K562 (cell line): ENCODE data around the gene OTULINL. TPM values are rescaled to one million over a fixed set of nuclear protein-coding genes. Genes with fewer than 3 reads are reported as not detected.

Source experiments
- ATAC-seq: fragments of 200-7000 bp; cut with Tn5 transposase; 3 replicates; pipeline ENCODE4 v1.9.1; 2020; ENCODE audit warnings: moderate library complexity
- BruUV-seq: library from RNA; stranded (reverse); fragments of 400-500 nt; replicated peaks from 2 replicates; lab custom pipeline; 2021; lab: Mats Ljungman, UMichigan
- CTCF ChIA-PET: fragments of 300-600 bp; formaldehyde crosslinking; extraction: SDS; loops from one replicate; lab custom pipeline; 2021; ENCODE audit warnings: low intra/inter-chr PET ratio; lab: Yijun Ruan, JAX
- POLR2A ChIA-PET: fragments of 300-600, 350-650 bp; sonication (Branson Sonifier 250); formaldehyde crosslinking; extraction: SDS; loops from one replicate; lab custom pipeline; 2021; ENCODE audit warnings: antibody characterized with exemption, inconsistent platforms; lab: Yijun Ruan, JAX
- DNase-seq, 4 experiments: peaks; one replicate each; pipeline versions ENCODE4 v3.0.0 to v3.0.0-alpha.2; 2011 to 2018; ENCODE audit warnings: low spot score in 3 of 4, mixed read lengths in 3 of 4; ENCODE audit errors: extremely low read depth in 1 of 4
- FAIRE-seq: peaks from 2 replicates; lab custom pipeline; 2011; peaks lifted over from hg19 to GRCh38; lab: Jason Lieb, UNC
- H2AFZ ChIP-seq: 2 replicates; pipeline ENCODE4 v1.6.0; 2011; ENCODE audit warnings: low read depth, low read length, control low read depth, inconsistent platforms
- H3K27ac ChIP-seq: fragments of 200-600 bp; 3 replicates; pipeline ENCODE4 v1.8.0; 2011; ENCODE audit warnings: low read depth, mild to moderate bottlenecking, control low read depth, inconsistent platforms, low read length, moderate library complexity, mixed read lengths; ENCODE audit errors: extremely low read depth
- H3K27me3 ChIP-seq, 2 experiments: fragments of 300-600 bp in 1 of 2; 2 replicates in 1 of 2; 3 replicates in 1 of 2; pipeline versions ENCODE4 v1.6.0 to v1.8.0; 2011; ENCODE audit warnings: inconsistent platforms in 2 of 2, low read length in 2 of 2, mild to moderate bottlenecking in 1 of 2, mixed read lengths in 1 of 2, moderate library complexity in 1 of 2; ENCODE audit not compliant: control insufficient read depth in 2 of 2, insufficient read depth in 2 of 2
- H3K36me3 ChIP-seq: fragments of 300-600 bp; 3 replicates; pipeline ENCODE4 v1.8.0; 2011; ENCODE audit warnings: mild to moderate bottlenecking, low read length, inconsistent platforms; ENCODE audit not compliant: control insufficient read depth, insufficient read depth
- H3K4me1 ChIP-seq, 2 experiments: fragments of 200-600 bp in 1 of 2; replicated peaks in 1 of 2; 2 replicates in 1 of 2; 3 replicates in 1 of 2; pipeline versions ENCODE4 v1.5.1 to v1.8.0; 2011; ENCODE audit warnings: inconsistent platforms in 2 of 2, low read length in 2 of 2, mild to moderate bottlenecking in 1 of 2, mixed read lengths in 1 of 2, moderate library complexity in 1 of 2; ENCODE audit not compliant: control insufficient read depth in 2 of 2, insufficient read depth in 2 of 2
- H3K4me2 ChIP-seq: 2 replicates; pipeline ENCODE4 v1.6.1; 2011; ENCODE audit warnings: low read length, control low read depth, inconsistent platforms, mixed read lengths; ENCODE audit not compliant: insufficient read depth
- H3K4me3 ChIP-seq: fragments of 200-600 bp; sonication (generic), shearing (Covaris generic); 2 replicates; pipeline ENCODE4 v1.5.1; 2016; ENCODE audit warnings: control low read depth, inconsistent platforms
- H3K79me2 ChIP-seq: fragments of 200-600 bp; 3 replicates; pipeline ENCODE4 v1.8.0; 2011; ENCODE audit warnings: low read length, inconsistent platforms; ENCODE audit not compliant: control insufficient read depth, insufficient read depth
- H3K9ac ChIP-seq, 2 experiments: 2 replicates each; pipeline versions ENCODE4 v1.6.0 to v1.6.1; 2011; ENCODE audit warnings: low read depth in 2 of 2, low read length in 2 of 2, control low read depth in 1 of 2, inconsistent platforms in 1 of 2, mild to moderate bottlenecking in 1 of 2, mixed read lengths in 1 of 2; ENCODE audit not compliant: insufficient read depth in 1 of 2
- H3K9me1 ChIP-seq: one replicate; pipeline ENCODE4 v1.6.0; 2011; ENCODE audit warnings: inconsistent platforms, mild to moderate bottlenecking, low read length, moderate library complexity; ENCODE audit not compliant: control insufficient read depth, insufficient read depth
- H3K9me3 ChIP-seq: replicated peaks from 2 replicates; pipeline ENCODE4 v1.5.1; 2011; ENCODE audit warnings: low read depth, low read length, inconsistent platforms; ENCODE audit not compliant: control insufficient read depth, insufficient read depth
- H4K20me1 ChIP-seq: replicated peaks from 2 replicates; pipeline ENCODE4 v1.6.1; 2011; ENCODE audit warnings: low read length, inconsistent platforms, mixed read lengths; ENCODE audit not compliant: control insufficient read depth, insufficient read depth
- BCOR ChIP-seq: fragments of 450-650 bp; IDR thresholded peaks from 2 replicates; pipeline ENCODE4 v1.6.1; 2016
- CCNT2 ChIP-seq: IDR thresholded peaks from 2 replicates; pipeline ENCODE4 v1.6.1; 2011; ENCODE audit warnings: borderline replicate concordance, low read depth, mild to moderate bottlenecking, moderate library complexity, mixed read lengths, low read length; ENCODE audit not compliant: insufficient read length; ENCODE audit errors: extremely low read depth
- DACH1 ChIP-seq: fragments of 450-650 bp; IDR thresholded peaks from 2 replicates; pipeline ENCODE4 v1.6.1; 2018; ENCODE audit not compliant: partially characterized antibody
- KLF1 ChIP-seq: fragments of 450-650 bp; IDR thresholded peaks from 2 replicates; pipeline ENCODE4 v1.6.1; 2016; ENCODE audit warnings: missing genetic modification characterization, missing compliant biosample characterization
- MEF2D ChIP-seq: conservative IDR thresholded peaks from 2 replicates; pipeline ENCODE4 v1.6.1; 2016; ENCODE audit warnings: low read depth, missing genetic modification characterization, missing compliant biosample characterization
- NELFE ChIP-seq: IDR thresholded peaks from 2 replicates; pipeline ENCODE4 v1.6.1; 2011; ENCODE audit warnings: mild to moderate bottlenecking; ENCODE audit not compliant: insufficient read depth, insufficient read length
- NR0B1 ChIP-seq: fragments of 450-650 bp; IDR thresholded peaks from one replicate; pipeline ENCODE4 v1.6.1; 2018; ENCODE audit warnings: mild to moderate bottlenecking, moderate library complexity; ENCODE audit not compliant: partially characterized antibody
- RBM22 ChIP-seq: fragments of 200-400 bp; formaldehyde crosslinking; IDR thresholded peaks from 2 replicates; pipeline ENCODE4 v1.6.1; 2018; ENCODE audit warnings: low read length, low read depth; ENCODE audit not compliant: poor library complexity, severe bottlenecking
- THAP12 ChIP-seq: fragments of 250-450 bp; sonication (Bioruptor Pico); IDR thresholded peaks from 2 replicates; pipeline ENCODE4 v1.9.0; 2021; ENCODE audit warnings: mild to moderate bottlenecking, inconsistent platforms
- ZNF124 ChIP-seq: sonication (generic); formaldehyde crosslinking; IDR thresholded peaks from 2 replicates; pipeline ENCODE4 v1.8.1; 2022; ENCODE audit warnings: missing genetic modification reagents
- ZNF197 ChIP-seq: fragments of 200-800 bp; sonication (Bioruptor generic); IDR thresholded peaks from 2 replicates; pipeline ENCODE4 v1.6.1; 2016; ENCODE audit warnings: low read depth, missing genetic modification characterization, missing compliant biosample characterization
- ZNF408 ChIP-seq: fragments of 250-450 bp; sonication (Bioruptor Pico); IDR thresholded peaks from 2 replicates; pipeline ENCODE4 v1.4.0; 2020; ENCODE audit warnings: low read depth, mild to moderate bottlenecking, moderate library complexity
- ZNF77 ChIP-seq: fragments of 250-450 bp; sonication (Bioruptor Pico); IDR thresholded peaks from 2 replicates; pipeline ENCODE4 v1.5.0; 2020
- ZNF778 ChIP-seq: fragments of 450-650 bp; formaldehyde crosslinking; IDR thresholded peaks from 2 replicates; pipeline ENCODE4 v1.4.0; 2020; ENCODE audit warnings: mild to moderate bottlenecking, moderate library complexity
- whole genome bisulfite sequencing: fragments of 100-300 bp; shearing (Covaris generic); methylation state at CpG from one replicate; pipeline ENCODE4 v1.1.6; 2016; ENCODE audit warnings: low coverage, mixed read lengths; ENCODE audit not compliant: insufficient coverage; ENCODE audit errors: missing lambda C conversion rate; 5-methylcytosine and 5-hydroxymethylcytosine counted together
- in situ Hi-C: fragments of 300-500 bp; cut with MboI; formaldehyde crosslinking; loops from 4 replicates; pipeline ENCODE4 v1.15.0; 2018; ENCODE audit warnings: inconsistent platforms, mixed read lengths
- intact Hi-C: fragments of 100-400 bp; cut with micrococcal nuclease; formaldehyde crosslinking; loops from 2 replicates; pipeline ENCODE4 v1.14.2; 2022
- polyA plus RNA-seq, 8 experiments: library from polyadenylated mRNA; depleted of rRNA in 4 of 8; stranded (reverse) in 5 of 8; unstranded in 3 of 8; fragments of >200 nt; fragmentation: Nextera tagmentation in 2 of 8; fragmentation: Illumina TruSeq in 1 of 8; extraction: Ambion mirVana in 2 of 8; extraction: Trizol in 1 of 8; gene quantifications; 2 replicates each; pipeline versions ENCODE4 v1.2.1 to v1.2.3, GENCODE V29; 2011 to 2014; ENCODE audit warnings: inconsistent platforms in 1 of 8, missing spikeins in 1 of 8
- total RNA-seq, 7 experiments: library from RNA; depleted of rRNA in 6 of 7; stranded (reverse); fragments of >200 nt in 6 of 7; fragmentation: Illumina TruSeq in 2 of 7; extraction: Trizol in 2 of 7; gene quantifications; 2 replicates each; pipeline versions ENCODE4 v1.2.1 to v1.2.3, GENCODE V29; 2011 to 2021; ENCODE audit warnings: low replicate concordance in 1 of 7

The OTULINL gene
- total and polyA plus RNA-seq, 9 of the 15 experiments (the other 6 are each of a cell fraction or from before 2014, with no cell fraction given), result 0.13 to 0.18 TPM; not detected in 7

GRCh38 chr5:14576206-14576605 lies 5.4 kb upstream of the OTULINL start (continued):
- TF ChIP-seq ZNF778 (CRISPR knock-in tag) (no peak), ZNF77 (CRISPR knock-in tag) (no peak), ZNF408 (CRISPR knock-in tag) (no peak), RBM22 (no peak)

GRCh38 chr5:14577079-14577725 lies 4.4 kb upstream of the OTULINL start:
- Histone ChIP-seq H3K27ac (no peak overlapping the region), H2AFZ (no peak overlapping the region), H4K20me1 (no peaks in the 10 kb centered on the region), H3K9me3 (no peaks in the 10 kb centered on the region; the same call in 1 of the 2 replicates), H3K4me1 (peaks cover 0 to 17% of the 10 kb centered on the region in 2 experiments; a peak in 2 of 5 replicates), H3K27me3 (peaks cover 2 to 18% of the 10 kb centered on the region in 2 experiments; a peak in 2 of 5 replicates), H3K4me2 (no peak overlapping the region), H3K9ac (no peak overlapping the region), H3K9me1 (no peaks in the 10 kb centered on the region), H3K79me2 (no peaks in the 10 kb centered on the region), H3K4me3 (no peak overlapping the region), H3K36me3 (no peaks in the 10 kb centered on the region)
- intact Hi-C loops (no loop called here), in situ Hi-C loops (no loop called here)
- POLR2A ChIA-PET, result interaction anchor here (0.8 to 1.3 kb wide), 2 partner anchors 11 to 251 kb away, joined by 3 to 4 read pairs; no protein-coding TSS in a partner anchor
- DNase-seq (no peak), ATAC-seq (no peak), FAIRE-seq (no peak)
- 6% methylated on average over 39 of the region's 40 CpGs for WGBS
- CTCF ChIA-PET, result no interaction called here
- TF ChIP-seq ZNF197 (CRISPR knock-in tag), result no peak
- no peak for TF ChIP-seq NR0B1
- TF ChIP-seq BCOR, result no peak
- no peak for TF ChIP-seq CCNT2
- TF ChIP-seq DACH1, result no peak
- TF ChIP-seq THAP12, result no peak
- no peak for TF ChIP-seq MEF2D (tag)
- TF ChIP-seq KLF1 (tag), result no peak
- no peak for TF ChIP-seq ZNF124
- no peak for TF ChIP-seq NELFE
- BruUV-seq, result no TSS peak
